H9 (cell line): ENCODE measurements around the gene PTPRN2. TPM values are rescaled to one million over a fixed set of nuclear protein-coding genes. Genes with fewer than 3 reads are reported as not detected.
A peak's percentile ranks its signal among the peaks of the same experiment; 100 is the strongest.

ENCODE experiments used
- DNase-seq: peaks from one replicate; pipeline ENCODE4 v3.0.0-alpha.2; 2017
- H2AFZ ChIP-seq: one replicate; pipeline ENCODE4 v1.6.1; 2013; ENCODE audit warnings: mild to moderate bottlenecking, low read length, control low read depth, moderate library complexity
- H2AK5ac ChIP-seq: 2 replicates; pipeline ENCODE4 v1.6.1; 2013; ENCODE audit warnings: low read length, control low read depth, mixed read lengths; ENCODE audit not compliant: insufficient read length
- H2BK120ac ChIP-seq: one replicate; pipeline ENCODE4 v1.6.1; 2013; ENCODE audit warnings: low read depth, mild to moderate bottlenecking, low read length, control low read depth, inconsistent platforms; ENCODE audit not compliant: poor library complexity, severe bottlenecking
- H2BK12ac ChIP-seq: 2 replicates; pipeline ENCODE4 v1.6.1; 2013; ENCODE audit warnings: low read length, control low read depth, mixed read lengths, low read depth; ENCODE audit not compliant: insufficient read length
- H2BK15ac ChIP-seq: 2 replicates; pipeline ENCODE4 v1.6.1; 2013; ENCODE audit warnings: low read depth, low read length, control low read depth
- H2BK20ac ChIP-seq: one replicate; pipeline ENCODE4 v1.6.1; 2013; ENCODE audit warnings: low read depth, mild to moderate bottlenecking, low read length, control low read depth, inconsistent platforms; ENCODE audit not compliant: poor library complexity, severe bottlenecking
- H2BK5ac ChIP-seq: 2 replicates; pipeline ENCODE4 v1.6.1; 2013; ENCODE audit warnings: low read length, control low read depth, mixed read lengths; ENCODE audit not compliant: insufficient read length
- H3K14ac ChIP-seq: 2 replicates; pipeline ENCODE4 v1.6.1; 2013; ENCODE audit warnings: low read length, control low read depth; ENCODE audit not compliant: insufficient read depth
- H3K18ac ChIP-seq: 2 replicates; pipeline ENCODE4 v1.6.1; 2013; ENCODE audit warnings: low read depth, mild to moderate bottlenecking, mixed read lengths, low read length, control low read depth; ENCODE audit not compliant: insufficient read length
- H3K23ac ChIP-seq: 2 replicates; pipeline ENCODE4 v1.6.1; 2013; ENCODE audit warnings: low read length, control low read depth, mixed read lengths, low read depth; ENCODE audit not compliant: insufficient read length
- H3K23me2 ChIP-seq: 2 replicates; pipeline ENCODE4 v1.6.1; 2013; ENCODE audit warnings: low read depth, mild to moderate bottlenecking, mixed read lengths, low read length, control low read depth; ENCODE audit not compliant: insufficient read length, poor library complexity, severe bottlenecking
- H3K27ac ChIP-seq: 2 replicates; pipeline ENCODE4 v1.5.1; 2013; ENCODE audit warnings: low read length, control low read depth, mixed read lengths, low read depth; ENCODE audit not compliant: insufficient read length
- H3K27me3 ChIP-seq: 2 replicates; pipeline ENCODE4 v1.6.1; 2013; ENCODE audit warnings: low read length, control low read depth, inconsistent platforms; ENCODE audit not compliant: insufficient read depth
- H3K4ac ChIP-seq: 2 replicates; pipeline ENCODE4 v1.6.1; 2013; ENCODE audit warnings: low read depth, mild to moderate bottlenecking, control low read depth, inconsistent platforms, low read length, moderate library complexity
- H3K4me1 ChIP-seq: 2 replicates; pipeline ENCODE4 v1.6.1; 2013; ENCODE audit warnings: low read length, control low read depth, inconsistent platforms; ENCODE audit not compliant: insufficient read depth
- H3K4me2 ChIP-seq: 2 replicates; pipeline ENCODE4 v1.6.1; 2013; ENCODE audit warnings: low read length, control low read depth, mixed read lengths; ENCODE audit not compliant: insufficient read length, insufficient read depth
- H3K56ac ChIP-seq: 2 replicates; pipeline ENCODE4 v1.6.1; 2013; ENCODE audit warnings: low read depth, mild to moderate bottlenecking, mixed read lengths, low read length, control low read depth; ENCODE audit not compliant: insufficient read length
- H3K79me1 ChIP-seq: 2 replicates; pipeline ENCODE4 v1.6.1; 2013; ENCODE audit warnings: low read depth, mild to moderate bottlenecking, moderate library complexity, low read length, control low read depth, inconsistent platforms; ENCODE audit not compliant: insufficient read depth, poor library complexity, severe bottlenecking
- H3K79me2 ChIP-seq: 2 replicates; pipeline ENCODE4 v1.6.1; 2013; ENCODE audit warnings: low read length, control low read depth, inconsistent platforms; ENCODE audit not compliant: insufficient read depth
- H3K9ac ChIP-seq: 2 replicates; pipeline ENCODE4 v1.6.1; 2013; ENCODE audit warnings: low read length, control low read depth, mixed read lengths; ENCODE audit not compliant: insufficient read length; ENCODE audit errors: extremely low read depth
- H3K9me3 ChIP-seq: one replicate; pipeline ENCODE4 v1.6.1; 2013; ENCODE audit warnings: low read depth, low read length, inconsistent platforms; ENCODE audit not compliant: control insufficient read depth
- H3T11ph ChIP-seq: one replicate; pipeline ENCODE4 v1.6.1; 2013; ENCODE audit warnings: mild to moderate bottlenecking, low read length, control low read depth, inconsistent platforms
- H4K20me1 ChIP-seq: one replicate; pipeline ENCODE4 v1.6.1; 2013; ENCODE audit not compliant: control insufficient read depth, insufficient read length, insufficient read depth
- H4K5ac ChIP-seq: 2 replicates; pipeline ENCODE4 v1.6.1; 2013; ENCODE audit warnings: low read depth, mild to moderate bottlenecking, mixed read lengths, low read length, control low read depth; ENCODE audit not compliant: insufficient read length
- H4K8ac ChIP-seq: replicated peaks from 2 replicates; pipeline ENCODE4 v1.6.1; 2013; ENCODE audit warnings: low read length, control low read depth, mixed read lengths, low read depth; ENCODE audit not compliant: insufficient read length
- H4K91ac ChIP-seq: 2 replicates; pipeline ENCODE4 v1.6.1; 2013; ENCODE audit warnings: low read depth, mild to moderate bottlenecking, moderate library complexity, mixed read lengths, low read length, control low read depth; ENCODE audit not compliant: insufficient read length
- H3K27ac Mint-ChIP-seq, 3 experiments: 2 replicates in 2 of 3; 3 replicates in 1 of 3; pipeline ENCODE4 v1.8.0; 2020 to 2021; ENCODE audit warnings: mixed read lengths in 3 of 3, mild to moderate bottlenecking in 1 of 3, moderate library complexity in 1 of 3
- H3K27me3 Mint-ChIP-seq: 2 replicates; pipeline ENCODE4 v1.8.0; 2021; ENCODE audit warnings: low read depth, mild to moderate bottlenecking, moderate library complexity, mixed read lengths
- H3K36me3 Mint-ChIP-seq, 3 experiments: 2 replicates in 2 of 3; 3 replicates in 1 of 3; pipeline ENCODE4 v1.8.0; 2020 to 2021; ENCODE audit warnings: low read depth in 3 of 3, mixed read lengths in 3 of 3; ENCODE audit not compliant: insufficient read depth in 1 of 3
- H3K4me1 Mint-ChIP-seq, 2 experiments: 2 replicates each; pipeline ENCODE4 v1.8.0; 2020; ENCODE audit warnings: mixed read lengths in 2 of 2
- H3K4me3 Mint-ChIP-seq, 2 experiments: 2 replicates in 1 of 2; 3 replicates in 1 of 2; pipeline ENCODE4 v1.8.0; 2020 to 2021; ENCODE audit warnings: mild to moderate bottlenecking in 2 of 2, mixed read lengths in 2 of 2, moderate library complexity in 1 of 2
- H3K9me3 Mint-ChIP-seq, 2 experiments: 2 replicates in 1 of 2; 3 replicates in 1 of 2; pipeline ENCODE4 v1.8.0; 2020; ENCODE audit warnings: mild to moderate bottlenecking in 2 of 2, mixed read lengths in 2 of 2, moderate library complexity in 1 of 2
- CTCF ChIP-seq: fragments of 200-600 bp; sonication (generic); conservative IDR thresholded peaks from 3 replicates; pipeline ENCODE4 v1.8.0; 2021; ENCODE audit warnings: antibody characterized with exemption, mild to moderate bottlenecking
- WGBS: extraction: QIAGEN DNeasy Blood & Tissue Kit; methylation state at CpG from one replicate; pipeline ENCODE4 v1.1.7; 2013; ENCODE audit warnings: missing lambda C conversion rate, low lambda C conversion rate, mixed read lengths; ENCODE audit not compliant: insufficient read length; ENCODE audit errors: extremely low coverage; 5-methylcytosine and 5-hydroxymethylcytosine counted together
- total RNA-seq: library from RNA; stranded (reverse); gene quantifications from 2 replicates; pipeline ENCODE4 v1.2.1, GENCODE V29; 2021

PTPRN2 gene
- total RNA-seq, 1 experiment from 2014 or later, result 5.2 TPM

- H2AFZ ChIP-seq, result no peak overlapping the region
- no peak overlapping the region for H3K27ac Mint-ChIP-seq
- H3K4me3 Mint-ChIP-seq, result no peak overlapping the region
- H2BK20ac ChIP-seq, result no peak overlapping the region
- H3K36me3 Mint-ChIP-seq, result no peaks in the 10 kb centered on the region
- no peak overlapping the region for H3K18ac ChIP-seq
- no peaks in the 10 kb centered on the region for H3K27me3 ChIP-seq
- no peak overlapping the region for H2BK120ac ChIP-seq
- no peaks in the 10 kb centered on the region for H3K4me1 ChIP-seq
- no peak overlapping the region for H2BK5ac ChIP-seq
- DNase-seq, result peak; percentile 25
- peaks cover 76% of the 10 kb centered on the region for H3K27me3 Mint-ChIP-seq
- no peaks in the 10 kb centered on the region for H4K20me1 ChIP-seq
- H3K9ac ChIP-seq, result no peak overlapping the region
- H3K79me1 ChIP-seq, result no peaks in the 10 kb centered on the region
- no peak overlapping the region for H2AK5ac ChIP-seq
- no peak overlapping the region for H4K8ac ChIP-seq
- no peak overlapping the region for H3T11ph ChIP-seq
- no peaks in the 10 kb centered on the region for H3K79me2 ChIP-seq
- H4K91ac ChIP-seq, result no peak overlapping the region
- no peak overlapping the region for H3K23ac ChIP-seq
- no peaks in the 10 kb centered on the region for H3K9me3 ChIP-seq
- no peak overlapping the region for H3K4ac ChIP-seq
- H3K27ac ChIP-seq, result no peak overlapping the region
- H3K23me2 ChIP-seq, result no peaks in the 10 kb centered on the region
- H3K14ac ChIP-seq, result no peak overlapping the region
- H3K9me3 Mint-ChIP-seq, result no peaks in the 10 kb centered on the region; a peak in 1 of 5 replicates
- no peak overlapping the region for H2BK15ac ChIP-seq
- H4K5ac ChIP-seq, result no peak overlapping the region
- H2BK12ac ChIP-seq, result no peak overlapping the region
- peaks cover 0 to 6% of the 10 kb centered on the region in 2 experiments; a peak in 2 of 4 replicates for H3K4me1 Mint-ChIP-seq
- WGBS, result no CpG with 5 or more reads among the region's 23 CpGs
- no peak overlapping the region for H3K4me2 ChIP-seq
- TF ChIP-seq CTCF, result no peak
- H3K56ac ChIP-seq, result no peak overlapping the region
Observed at GRCh38 chr7:157707983-157708918, 879.4 kb downstream of the PTPRN2 start.
